Testis (tissue), 3 donors: ENCODE results near the gene RCN1. TPM values are rescaled to one million over a fixed set of nuclear protein-coding genes. Genes with fewer than 3 reads are reported as not detected.

ENCODE experiments used
- DNase-seq: peaks from one replicate; pipeline ENCODE4 v3.0.0-alpha.2; 2019
- H3K27ac ChIP-seq, 2 donors: fragments of 200-600 bp; sonication (generic); one replicate each; pipeline ENCODE4 v1.5.1; 2019
- H3K27me3 ChIP-seq: fragments of 200-600 bp; sonication (generic); one replicate; pipeline ENCODE4 v1.5.1; 2019
- H3K36me3 ChIP-seq: fragments of 200-600 bp; sonication (generic); one replicate; pipeline ENCODE4 v1.5.1; 2017; ENCODE audit warnings: low read depth; ENCODE audit errors: missing control alignments
- H3K4me1 ChIP-seq: fragments of 200-600 bp; sonication (generic); one replicate; pipeline ENCODE4 v1.5.1; 2019
- H3K4me3 ChIP-seq, 2 donors: fragments of 200-600 bp; sonication (generic); one replicate each; pipeline ENCODE4 v1.5.1; 2017 to 2019
- H3K9me3 ChIP-seq: fragments of 200-600 bp; sonication (generic); one replicate; pipeline ENCODE4 v1.5.1; 2017
- POLR2A ChIP-seq: fragments of 450-650 bp; IDR thresholded peaks from one replicate; pipeline ENCODE4 v1.6.1; 2017; ENCODE audit warnings: antibody characterized with exemption, mild to moderate bottlenecking, moderate library complexity
- WGBS, 2 donors: methylation state at CpG; one replicate each; pipeline ENCODE4 v1.1.5; 2018; 5-methylcytosine and 5-hydroxymethylcytosine counted together
- intact Hi-C: fragments of 100-400 bp; cut with DNase I; formaldehyde crosslinking; loops from one replicate; pipeline ENCODE4 v1.15.1; 2023; ENCODE audit warnings: low total_unique reads
- polyA plus RNA-seq: library from polyadenylated mRNA; stranded (reverse); fragments of 350-450 nt; fragmentation: Illumina TruSeq; extraction: RNeasy Lipid Tissue Mini Kit (QIAGEN cat#74804); gene quantifications from one replicate; pipeline ENCODE4 v1.2.3, GENCODE V29; 2014; ENCODE audit warnings: low read depth, low replicate concordance; ENCODE audit not compliant: insufficient read depth
- total RNA-seq, 2 donors: library from RNA; depleted of rRNA; stranded (reverse); fragments of >200 nt; gene quantifications; one replicate each; pipeline ENCODE4 v1.2.3, GENCODE V29; 2016
- TF ChIP-seq, protein P1 (sequence below), 3 experiments: fragments of 450-650 bp in 2 of 3; fragments of 200-600 bp in 1 of 3; sonication (generic) in 1 of 3; IDR thresholded peaks; one replicate each; pipeline ENCODE4 v1.5.1; 2016 to 2019; ENCODE audit warnings: antibody characterized with exemption in 3 of 3, mild to moderate bottlenecking in 2 of 3, moderate library complexity in 1 of 3

RCN1 gene
- total and polyA plus RNA-seq, 3 donors from 2014 or later: 44.4 to 82.6 (median 47.3) TPM

DNA sequence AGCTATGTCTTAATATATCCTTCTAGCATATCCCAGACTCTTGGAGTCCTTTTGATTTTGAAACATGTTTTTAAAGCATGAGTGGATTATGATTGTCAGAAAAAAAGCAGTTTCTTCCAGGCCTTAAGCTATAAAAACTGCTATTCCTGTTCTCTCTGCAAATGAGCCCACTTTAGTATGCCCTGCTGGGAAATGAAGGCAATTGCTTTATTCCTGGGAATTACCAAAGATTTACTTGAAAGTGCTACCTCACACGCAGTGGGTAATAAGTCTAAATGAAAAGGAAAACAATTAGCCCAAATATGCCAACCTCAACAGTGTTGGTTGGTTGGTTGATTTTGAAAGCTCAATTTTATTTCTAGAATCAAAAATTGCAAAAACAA lies 17.2 kb upstream of the RCN1 start:
- Histone ChIP-seq H3K27me3 (no peaks in the 10 kb centered on the region), H3K4me1 (no peaks in the 10 kb centered on the region), H3K27ac (no peak overlapping the region), H3K36me3 (no peaks in the 10 kb centered on the region), H3K4me3 (no peak overlapping the region), H3K9me3 (no peaks in the 10 kb centered on the region)
- TF ChIP-seq, protein P1, sequence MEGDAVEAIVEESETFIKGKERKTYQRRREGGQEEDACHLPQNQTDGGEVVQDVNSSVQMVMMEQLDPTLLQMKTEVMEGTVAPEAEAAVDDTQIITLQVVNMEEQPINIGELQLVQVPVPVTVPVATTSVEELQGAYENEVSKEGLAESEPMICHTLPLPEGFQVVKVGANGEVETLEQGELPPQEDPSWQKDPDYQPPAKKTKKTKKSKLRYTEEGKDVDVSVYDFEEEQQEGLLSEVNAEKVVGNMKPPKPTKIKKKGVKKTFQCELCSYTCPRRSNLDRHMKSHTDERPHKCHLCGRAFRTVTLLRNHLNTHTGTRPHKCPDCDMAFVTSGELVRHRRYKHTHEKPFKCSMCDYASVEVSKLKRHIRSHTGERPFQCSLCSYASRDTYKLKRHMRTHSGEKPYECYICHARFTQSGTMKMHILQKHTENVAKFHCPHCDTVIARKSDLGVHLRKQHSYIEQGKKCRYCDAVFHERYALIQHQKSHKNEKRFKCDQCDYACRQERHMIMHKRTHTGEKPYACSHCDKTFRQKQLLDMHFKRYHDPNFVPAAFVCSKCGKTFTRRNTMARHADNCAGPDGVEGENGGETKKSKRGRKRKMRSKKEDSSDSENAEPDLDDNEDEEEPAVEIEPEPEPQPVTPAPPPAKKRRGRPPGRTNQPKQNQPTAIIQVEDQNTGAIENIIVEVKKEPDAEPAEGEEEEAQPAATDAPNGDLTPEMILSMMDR (IDR thresholded peaks at IDR 0.05): no peak
- TF ChIP-seq POLR2A: no peak
- DNase-seq: no peak
- intact Hi-C loops: no loop called here
- 80 to 88% methylated on average over 1 of the region's 1 CpG for WGBS, 2 donors

DNA sequence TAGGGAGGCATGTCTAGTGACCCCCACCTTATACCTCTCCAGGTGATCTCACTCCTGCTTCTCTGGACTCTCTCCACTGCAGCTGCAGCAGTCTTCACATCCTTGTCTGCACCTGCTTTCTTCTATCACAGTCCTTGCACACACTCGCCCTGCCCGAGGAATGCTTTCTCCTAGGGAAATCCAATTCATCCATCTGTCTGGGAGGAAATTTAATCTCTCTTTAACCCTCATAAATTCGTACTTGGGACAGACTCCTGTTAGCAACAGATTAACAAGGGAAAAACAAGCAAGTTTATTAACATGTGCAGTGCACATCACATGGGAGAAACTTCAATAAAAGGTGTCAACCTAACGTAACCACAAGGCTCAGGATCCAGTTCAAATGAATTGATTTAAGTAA lies 11.3 kb upstream of the RCN1 start:
- intact Hi-C loops: no loop called here
- 73 to 83% methylated on average over 4 of the region's 4 CpGs for WGBS, 2 donors
- no peaks in the 10 kb centered on the region for H3K9me3 ChIP-seq
- H3K36me3 ChIP-seq: no peaks in the 10 kb centered on the region
- no peak overlapping the region for H3K4me3 ChIP-seq
- DNase-seq: no peak
- no peaks in the 10 kb centered on the region for H3K4me1 ChIP-seq
- no peaks in the 10 kb centered on the region for H3K27me3 ChIP-seq
- no peak overlapping the region for H3K27ac ChIP-seq
- TF ChIP-seq, protein P1 (IDR thresholded peaks at IDR 0.05): no peak
- TF ChIP-seq POLR2A: no peak

DNA sequence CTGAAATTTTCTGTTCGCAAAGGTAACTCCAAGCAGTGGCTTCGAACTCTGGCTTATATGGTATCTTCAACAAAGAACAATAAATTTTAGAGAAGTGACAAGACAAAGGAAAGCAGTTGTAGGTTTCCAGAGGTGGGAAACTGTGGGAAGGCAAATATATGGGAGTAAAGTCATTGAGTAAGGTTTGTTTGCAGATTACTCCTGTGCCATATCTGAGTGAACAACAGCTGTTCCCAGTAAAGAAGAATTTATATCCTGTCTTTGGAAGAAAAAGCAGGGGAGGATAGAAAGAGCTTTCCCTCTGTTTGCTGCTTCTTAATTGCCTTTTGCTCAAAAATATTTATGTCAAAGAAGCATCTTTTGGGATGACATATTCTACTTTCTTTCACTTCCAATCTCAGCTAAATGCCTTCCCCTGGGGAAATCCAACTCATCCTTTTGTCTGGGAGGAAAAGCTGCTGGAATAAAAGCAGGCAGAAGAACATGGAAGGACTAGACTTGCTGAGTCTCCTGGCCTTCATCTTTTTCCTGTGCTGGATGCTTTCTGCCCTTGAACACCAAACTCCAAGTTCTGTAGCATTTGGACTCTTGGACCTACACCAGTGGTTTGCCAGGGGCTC lies 10.4 kb upstream of the RCN1 start:
- no peaks in the 10 kb centered on the region for H3K36me3 ChIP-seq
- no peaks in the 10 kb centered on the region for H3K4me1 ChIP-seq
- H3K27me3 ChIP-seq: no peaks in the 10 kb centered on the region
- intact Hi-C loops: no loop called here
- H3K9me3 ChIP-seq: no peaks in the 10 kb centered on the region
- DNase-seq: no peak
- H3K4me3 ChIP-seq: no peak overlapping the region
- H3K27ac ChIP-seq: no peak overlapping the region
- no peak for TF ChIP-seq POLR2A
- TF ChIP-seq, protein P1 (IDR thresholded peaks at IDR 0.05): no peak
- 76 to 80% methylated on average over 2 of the region's 2 CpGs for WGBS, 2 donors

DNA sequence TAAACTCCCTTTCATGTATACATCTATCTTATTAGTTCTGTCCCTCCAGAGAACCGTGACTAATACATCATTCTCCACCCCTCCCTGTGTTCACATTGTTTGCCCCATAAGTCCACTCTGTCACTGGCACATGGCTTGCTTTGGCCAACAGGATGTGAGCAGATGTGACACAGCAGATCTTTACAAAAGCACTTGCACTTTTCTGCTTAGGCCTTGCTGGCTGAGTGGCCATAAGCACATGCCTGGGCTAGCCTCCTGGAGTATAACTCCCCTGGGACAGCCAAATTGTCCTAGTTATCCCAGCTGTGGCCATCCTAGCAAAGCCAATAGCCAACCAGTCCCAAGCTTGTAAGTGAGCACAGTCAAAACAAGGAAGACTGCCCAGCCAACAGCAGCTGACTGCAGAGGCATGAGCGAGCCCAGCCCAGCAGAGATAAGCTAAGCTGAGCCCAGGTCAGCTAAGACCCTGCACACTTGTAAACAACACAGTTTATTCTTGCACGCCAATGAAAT lies 9.7 kb upstream of the RCN1 start:
- Histone ChIP-seq H3K4me3 (no peak overlapping the region), H3K27me3 (no peaks in the 10 kb centered on the region), H3K27ac (no peak overlapping the region), H3K36me3 (no peaks in the 10 kb centered on the region), H3K4me1 (no peaks in the 10 kb centered on the region), H3K9me3 (no peaks in the 10 kb centered on the region)
- intact Hi-C loops: no loop called here
- no peak for DNase-seq
- WGBS, 2 donors: 75 to 82% methylated on average over 3 of the region's 3 CpGs
- no peak for TF ChIP-seq POLR2A
- TF ChIP-seq, protein P1 (IDR thresholded peaks at IDR 0.05): no peak

DNA sequence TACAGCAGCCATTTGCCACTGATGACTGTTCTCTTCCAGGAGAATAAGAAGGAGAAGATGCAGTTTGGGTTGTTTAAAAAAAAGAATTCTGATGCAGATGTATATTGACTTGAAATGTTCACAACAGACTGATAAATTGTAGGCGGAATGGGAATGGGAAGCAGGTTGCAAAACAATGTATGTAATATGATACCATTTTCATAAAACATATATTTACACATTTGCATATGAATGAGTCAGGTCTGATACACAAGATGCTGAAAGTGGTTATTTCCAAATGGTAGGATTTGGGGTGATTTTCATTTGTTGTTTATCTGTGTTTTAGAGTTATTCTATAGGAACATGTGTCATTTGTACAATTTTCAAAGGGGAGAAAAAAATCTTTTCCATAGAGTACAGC lies 9.0 kb upstream of the RCN1 start:
- H3K27ac ChIP-seq: no peak overlapping the region
- H3K36me3 ChIP-seq: no peaks in the 10 kb centered on the region
- DNase-seq: no peak
- no peak overlapping the region for H3K4me3 ChIP-seq
- H3K9me3 ChIP-seq: no peaks in the 10 kb centered on the region
- intact Hi-C loops: no loop called here
- H3K27me3 ChIP-seq: no peaks in the 10 kb centered on the region
- WGBS, 2 donors: 88 to 100% methylated on average over 1 of the region's 1 CpG
- H3K4me1 ChIP-seq: no peaks in the 10 kb centered on the region
- no peak for TF ChIP-seq POLR2A
- TF ChIP-seq, protein P1 (IDR thresholded peaks at IDR 0.05): no peak
